ENCODE measurements around the gene CCDC38.
"Not testable (repeated sequence)": the region's sequence is repeated elsewhere in the genome, so short reads cannot be mapped to it uniquely, and the experiment has no call there.

CCDC38 gene

DNA sequence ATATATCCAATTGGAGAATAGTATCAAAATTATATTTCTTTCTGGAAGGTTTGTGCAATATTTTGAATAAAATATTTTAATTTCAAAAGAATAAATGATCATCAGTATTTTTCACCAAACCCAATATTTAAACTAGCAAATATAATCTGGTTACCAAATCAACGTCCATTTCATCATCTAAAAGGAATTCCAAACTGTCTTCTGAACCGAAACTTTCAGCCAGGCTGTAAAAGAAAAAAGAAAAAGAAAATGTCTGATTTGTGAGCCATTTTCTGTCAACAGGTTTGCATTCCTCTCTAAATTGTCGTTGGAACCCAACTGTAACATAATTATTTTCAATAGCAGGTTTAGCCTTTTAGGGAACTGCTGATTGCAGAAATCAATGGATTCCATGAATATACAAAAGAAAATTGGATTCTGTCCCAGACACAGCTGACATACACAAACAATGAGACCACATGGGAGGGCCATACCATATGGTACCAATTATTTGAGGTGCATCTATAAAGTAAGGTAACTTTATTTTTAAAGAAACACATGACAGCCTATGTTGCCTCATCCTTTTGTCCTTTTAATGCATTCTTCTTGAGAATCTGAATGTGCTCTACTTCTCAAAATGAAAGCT lies 61.0 kb downstream of the CCDC38 start:
- DNase-seq: peak; percentile 61

DNA sequence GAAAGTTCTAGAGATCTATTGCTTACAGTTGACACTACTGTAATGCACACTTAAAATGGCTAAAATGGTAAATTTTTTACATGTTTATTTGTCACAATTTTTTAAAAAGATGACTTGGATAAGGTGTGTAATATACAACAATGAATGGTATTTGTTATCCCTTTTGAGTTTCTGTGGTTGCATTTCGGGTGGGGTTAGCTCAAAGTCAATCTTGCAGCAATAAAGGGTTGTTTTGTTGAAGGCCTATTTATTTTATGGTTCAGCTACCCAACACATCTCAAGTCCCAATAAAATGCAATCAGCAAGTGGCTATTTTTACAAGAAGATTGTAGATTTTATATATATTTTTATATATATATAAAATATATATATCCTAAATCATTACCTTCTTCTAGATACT lies 61.5 kb downstream of the CCDC38 start:
- DNase-seq: no peak

DNA sequence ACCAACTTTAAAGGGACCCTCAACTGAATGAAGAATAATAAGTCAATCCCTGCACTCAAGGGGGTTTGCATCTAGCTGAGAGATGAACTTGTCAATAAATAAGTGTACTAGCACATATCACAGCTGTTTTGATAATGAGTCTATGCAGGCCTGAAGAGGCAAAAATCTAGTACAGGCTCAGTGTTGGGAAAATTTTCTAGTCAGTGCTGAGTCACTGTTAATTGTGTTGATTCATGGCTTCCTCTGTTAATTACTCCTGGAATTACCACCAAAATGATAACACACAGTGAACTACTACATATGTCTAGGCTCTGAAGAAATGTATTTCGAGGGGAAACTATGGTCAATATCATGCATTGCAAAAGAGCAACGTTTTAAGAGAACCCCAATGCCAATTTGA lies 64.8 kb downstream of the CCDC38 start:
- no peak for DNase-seq

DNA sequence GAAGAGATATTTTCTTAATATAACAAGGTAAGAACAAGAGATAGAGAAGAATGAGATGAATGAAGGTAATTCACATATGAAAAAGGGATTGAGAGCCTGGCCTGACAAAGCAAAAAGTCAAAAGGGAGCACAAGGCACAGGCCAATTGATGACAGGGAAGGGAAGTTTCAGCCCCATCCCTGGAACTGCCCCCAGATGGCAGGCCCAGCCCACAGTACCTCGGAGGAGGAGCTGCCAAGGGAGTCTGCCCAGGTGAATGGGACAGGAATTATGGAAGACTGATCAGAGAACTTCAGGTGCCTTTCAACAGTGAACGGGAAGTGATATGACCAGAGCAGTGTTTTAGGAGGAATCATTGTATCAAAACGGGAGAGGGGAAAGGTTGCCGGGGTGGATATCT lies 68.0 kb downstream of the CCDC38 start:
- no peak for DNase-seq

DNA sequence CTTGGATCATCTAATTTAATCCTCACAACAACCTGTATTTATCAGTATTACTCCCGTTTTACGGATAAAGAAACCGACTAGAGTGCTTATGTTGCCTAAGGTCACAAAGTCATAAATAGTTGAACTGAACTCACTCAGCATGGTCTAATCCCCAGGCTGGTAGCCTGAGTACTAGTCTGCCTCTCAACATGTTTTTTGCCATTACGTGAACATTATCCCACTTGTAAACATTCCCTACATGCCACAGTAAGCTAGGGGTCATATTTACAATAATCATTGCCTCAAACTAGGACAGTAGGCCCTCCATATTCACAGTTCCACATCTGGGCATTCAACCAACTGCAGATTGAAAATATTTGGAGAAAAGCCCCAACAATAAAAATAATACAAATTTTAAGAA lies 71.5 kb downstream of the CCDC38 start:
- no peak for DNase-seq

DNA sequence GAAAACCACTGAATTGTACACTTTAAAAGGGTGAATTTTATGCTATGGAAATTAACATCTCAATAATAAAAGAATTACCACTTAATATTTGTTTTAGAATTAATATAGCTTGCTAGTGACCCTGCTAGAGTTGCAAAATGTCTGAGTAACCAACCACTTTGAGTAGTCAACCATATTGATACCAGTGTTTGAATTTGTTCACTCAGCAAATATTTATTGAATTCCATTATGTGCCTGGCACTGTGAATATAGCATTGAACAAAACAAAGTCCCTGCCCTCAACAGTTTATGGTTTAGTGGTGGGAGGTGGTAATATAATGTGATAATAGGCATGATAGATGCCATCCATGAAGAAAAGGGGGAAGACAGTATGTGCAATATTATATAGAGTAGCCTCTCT lies 79.1 kb downstream of the CCDC38 start:
- no peak for DNase-seq

DNA sequence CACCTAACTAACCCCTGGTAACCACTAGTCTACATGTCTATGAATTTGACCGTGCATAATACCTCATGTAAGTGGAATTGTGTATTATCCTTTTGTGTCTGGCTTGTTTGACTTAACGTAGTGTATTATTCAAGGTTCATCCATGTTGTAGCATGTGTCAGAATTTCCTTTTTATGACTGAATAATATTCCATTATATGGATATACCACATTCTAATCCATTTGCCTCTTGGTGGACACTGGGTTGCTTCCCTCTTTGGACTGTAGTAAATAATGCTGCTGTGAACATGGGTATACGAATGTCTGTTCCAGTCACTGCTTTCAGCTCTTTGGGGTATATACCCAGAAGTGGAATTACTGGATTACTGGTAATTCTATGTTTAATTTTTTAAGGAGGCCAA lies 80.4 kb downstream of the CCDC38 start:
- no peak for DNase-seq

DNA sequence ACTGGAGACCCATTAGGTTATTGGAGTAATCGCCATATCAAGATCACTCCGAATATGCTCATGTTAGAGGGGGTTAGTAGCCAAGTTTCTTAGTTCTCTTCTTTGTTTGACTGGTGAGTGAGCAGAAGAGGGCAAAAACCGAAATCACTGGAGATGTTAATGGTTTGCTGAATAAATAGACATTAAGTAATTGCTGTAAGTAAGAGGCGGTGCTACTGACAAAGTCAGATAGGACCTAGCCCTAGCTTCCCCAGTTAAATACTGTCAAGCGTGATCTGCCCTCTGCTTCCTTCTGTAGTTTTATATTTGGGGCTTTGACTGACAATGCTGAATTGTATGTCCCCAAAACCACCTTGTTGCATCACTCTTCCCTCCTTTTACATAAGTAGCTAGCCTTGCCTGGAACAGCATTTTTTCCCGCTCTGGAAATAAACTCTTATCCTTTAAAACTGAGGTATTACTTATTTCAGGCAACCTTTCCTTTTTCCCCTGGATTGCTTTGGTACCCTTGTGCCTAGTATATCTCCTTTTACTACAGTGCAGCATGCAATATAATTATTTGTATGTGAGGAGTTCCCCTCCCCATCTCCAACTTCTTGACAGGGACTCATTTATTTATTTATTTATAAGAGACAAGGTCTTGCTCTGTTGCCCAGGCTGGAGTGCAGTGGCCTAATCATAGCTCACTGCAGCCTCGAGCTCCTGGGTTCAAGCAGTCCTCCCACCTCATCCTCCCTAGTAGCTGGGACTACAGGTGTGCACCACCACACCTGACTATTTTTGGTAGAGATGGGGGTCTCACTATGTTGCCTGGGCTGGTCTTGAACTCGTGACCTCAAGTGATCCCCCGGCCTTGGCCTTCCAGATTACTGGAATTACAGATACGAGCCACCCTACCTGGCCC lies 82.2 kb downstream of the CCDC38 start:
- no peak for DNase-seq

DNA sequence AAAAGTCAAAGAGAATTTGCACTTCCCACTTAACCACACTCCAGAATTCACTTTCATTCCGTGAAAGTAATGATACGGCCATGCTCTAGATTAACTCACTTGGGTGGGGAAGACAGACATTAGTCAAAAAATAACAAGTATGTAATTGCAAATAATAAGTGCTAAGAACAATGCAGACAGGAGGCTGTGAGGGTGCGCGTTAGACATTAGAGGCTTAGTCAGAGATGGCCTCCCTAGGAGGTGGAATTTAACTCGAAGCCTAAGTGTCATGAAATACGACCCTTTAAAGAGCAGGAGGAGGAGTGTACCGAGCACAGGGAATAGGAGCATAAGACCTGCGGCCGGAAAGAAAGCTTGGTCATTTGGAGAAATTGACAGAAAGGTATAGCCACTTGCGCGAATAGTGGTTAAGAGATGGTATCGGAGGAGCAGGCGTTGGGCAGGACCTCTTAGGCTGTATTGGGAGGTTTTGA lies 83.0 kb downstream of the CCDC38 start:
- peak; percentile 38 for DNase-seq

DNA sequence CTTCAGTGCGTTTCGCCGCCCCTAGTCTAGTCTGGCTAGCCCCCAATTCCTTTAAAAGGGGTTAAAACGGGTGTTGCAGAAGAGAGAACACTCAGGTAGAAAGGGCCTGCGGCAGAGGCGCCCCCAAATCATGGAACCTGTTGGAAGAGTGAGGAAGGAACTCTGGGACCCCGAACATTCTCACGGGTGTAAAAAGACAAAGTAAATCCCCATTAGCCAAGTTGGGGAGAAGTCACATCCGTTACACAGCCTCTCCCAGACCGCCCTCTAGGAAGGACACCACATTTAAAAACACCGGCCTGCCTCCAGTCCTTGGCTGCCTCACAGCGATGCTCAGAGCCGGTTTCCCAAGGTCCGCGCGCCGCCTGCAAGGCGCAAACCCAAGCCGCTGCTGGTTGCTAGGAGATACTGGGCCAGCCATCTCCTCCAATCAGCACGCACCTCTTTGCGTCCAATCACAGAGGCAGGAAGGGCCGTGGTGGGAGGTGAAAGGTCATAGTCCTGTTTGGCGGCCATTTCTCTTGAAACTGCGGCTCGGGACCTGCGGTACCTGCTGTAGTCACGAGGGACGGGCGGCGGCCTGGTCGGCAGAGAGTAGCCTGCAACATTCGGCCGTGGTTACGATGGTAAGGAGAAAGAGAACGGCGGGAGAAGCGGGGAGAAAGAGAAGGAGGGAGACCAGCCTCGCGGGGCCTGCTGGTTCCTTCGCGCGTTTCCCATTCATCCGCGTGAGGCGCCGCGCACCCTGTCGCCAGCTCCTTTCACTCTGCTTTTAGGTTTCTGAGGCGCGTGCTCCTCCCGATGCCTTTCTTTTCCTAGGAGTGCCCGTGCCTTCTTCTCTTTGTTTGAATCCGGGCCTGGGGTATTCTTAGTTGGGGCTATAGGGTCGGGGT lies 83.7 kb downstream of the CCDC38 start, which contains the start of gene SNRPF:
TSS of gene SNRPF (plus strand) at position 502 of the 893 bp plus-strand sequence. CDS start at position 624, 122 bp downstream.
- DNase-seq: peak; percentile 95

DNA sequence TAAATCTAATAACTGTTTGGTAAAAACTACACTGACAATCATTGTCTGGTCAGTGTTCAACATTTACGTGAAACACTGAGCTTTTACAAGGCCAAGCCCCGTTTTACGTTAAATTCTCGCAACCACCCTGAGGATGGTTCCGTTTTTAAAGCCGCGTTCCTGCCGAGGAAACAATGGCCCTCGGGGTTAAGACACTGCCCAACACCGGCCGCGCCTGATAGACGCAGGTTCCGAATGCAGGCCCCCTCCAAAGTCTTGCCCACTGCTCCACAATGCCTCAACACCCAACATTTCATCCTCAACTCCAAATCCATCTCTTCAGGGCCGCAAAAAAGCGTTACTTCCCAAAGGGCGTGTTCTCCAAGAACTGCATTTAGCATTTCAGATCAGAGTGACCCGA lies 84.6 kb downstream of the CCDC38 start:
- DNase-seq: no peak

DNA sequence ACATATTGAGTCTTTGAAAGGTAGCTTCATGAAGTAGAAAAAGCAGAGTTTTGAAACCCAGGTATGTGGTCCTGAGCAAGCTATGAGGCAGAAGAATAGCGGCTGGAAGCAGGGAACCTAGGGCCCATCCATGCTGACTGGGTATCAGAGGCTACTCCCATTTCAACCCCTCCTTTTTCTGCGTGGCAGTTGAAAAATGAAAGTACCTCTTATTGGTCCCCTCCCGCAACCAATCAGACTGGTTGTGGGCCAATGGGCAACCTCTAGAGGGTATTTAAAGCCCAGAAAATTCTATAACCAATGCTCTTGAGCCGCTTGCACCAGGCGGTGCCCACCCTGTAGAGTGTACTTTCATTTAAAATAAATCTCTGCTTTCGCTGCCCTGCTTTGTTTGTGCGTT lies 85.3 kb downstream of the CCDC38 start:
- DNase-seq: no peak

DNA sequence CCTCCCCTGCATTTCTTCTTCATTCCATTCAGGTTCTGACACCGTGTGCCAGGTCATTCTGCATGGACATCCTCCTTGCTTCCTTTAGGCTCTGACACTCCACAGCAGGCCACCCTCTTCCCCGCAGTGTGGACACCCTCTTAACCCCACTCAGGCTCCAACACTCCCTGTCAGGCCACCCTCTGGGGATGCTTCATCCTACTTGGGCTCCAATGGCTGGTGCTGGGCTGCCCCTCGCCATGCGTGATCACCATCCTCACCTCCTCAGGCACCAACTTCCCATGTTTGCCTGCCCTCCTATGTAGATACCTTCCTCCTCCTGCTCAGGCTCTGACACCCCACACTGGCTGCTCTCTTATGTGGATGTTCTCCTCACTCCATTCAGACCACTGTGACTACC lies 90.3 kb downstream of the CCDC38 start:
- DNase-seq: no peak

DNA sequence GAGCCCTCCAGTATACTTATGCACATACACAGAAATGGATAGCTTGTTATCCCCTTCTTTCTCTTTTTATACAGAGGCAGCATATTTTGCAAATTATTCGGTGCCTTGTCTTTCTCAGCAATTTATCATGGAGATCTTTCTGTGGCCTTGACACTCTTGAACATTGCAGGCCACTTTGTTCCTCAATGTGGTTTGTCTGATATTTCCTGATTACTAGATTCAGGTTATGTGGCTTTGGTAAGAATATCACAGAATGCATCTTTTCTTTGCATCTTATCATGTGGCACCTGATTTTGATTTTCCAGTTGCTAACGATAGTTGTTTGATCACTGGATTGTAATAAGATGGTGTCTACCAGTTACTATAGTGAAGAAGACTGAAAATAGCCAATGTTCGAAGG lies 90.8 kb downstream of the CCDC38 start:
- DNase-seq: no peak

DNA sequence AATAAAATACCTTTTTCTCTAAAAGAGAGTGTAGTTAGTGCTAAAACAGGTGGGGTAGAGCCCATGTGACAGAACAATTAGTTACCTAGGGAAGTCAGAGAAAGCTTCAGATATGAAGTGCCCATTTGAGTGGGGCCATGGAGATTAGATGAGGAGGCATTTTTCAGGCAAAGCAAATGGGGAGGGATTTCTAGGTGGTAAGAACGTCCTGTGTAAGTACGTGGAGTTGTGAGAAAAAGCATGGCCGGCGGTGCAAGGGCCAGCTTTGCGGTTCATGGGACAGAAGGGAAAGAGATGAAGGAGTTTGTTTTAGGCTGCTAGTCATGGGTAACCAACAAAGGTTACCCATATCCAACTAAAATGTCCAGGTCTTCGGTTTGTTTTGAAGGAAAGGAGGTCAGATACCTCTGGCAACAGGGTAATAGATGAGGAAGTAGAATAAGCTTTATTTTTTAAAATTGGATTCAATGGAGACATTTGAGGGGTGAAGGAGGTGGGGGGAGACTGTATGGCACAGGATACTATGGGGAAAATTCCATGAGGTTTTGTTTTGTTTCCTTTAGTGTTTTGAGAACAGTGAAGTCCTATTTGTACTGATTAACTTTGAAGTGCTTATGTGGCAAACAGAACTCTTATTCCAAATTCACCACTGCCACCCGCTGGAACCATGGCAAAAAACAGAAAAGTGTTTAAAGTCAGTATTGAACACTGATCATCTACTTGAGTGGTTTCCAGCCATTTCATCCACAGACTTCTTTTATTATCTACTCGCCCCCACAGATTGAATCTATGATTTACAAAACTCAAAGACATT lies 93.6 kb downstream of the CCDC38 start:
- DNase-seq: peak; percentile 3

DNA sequence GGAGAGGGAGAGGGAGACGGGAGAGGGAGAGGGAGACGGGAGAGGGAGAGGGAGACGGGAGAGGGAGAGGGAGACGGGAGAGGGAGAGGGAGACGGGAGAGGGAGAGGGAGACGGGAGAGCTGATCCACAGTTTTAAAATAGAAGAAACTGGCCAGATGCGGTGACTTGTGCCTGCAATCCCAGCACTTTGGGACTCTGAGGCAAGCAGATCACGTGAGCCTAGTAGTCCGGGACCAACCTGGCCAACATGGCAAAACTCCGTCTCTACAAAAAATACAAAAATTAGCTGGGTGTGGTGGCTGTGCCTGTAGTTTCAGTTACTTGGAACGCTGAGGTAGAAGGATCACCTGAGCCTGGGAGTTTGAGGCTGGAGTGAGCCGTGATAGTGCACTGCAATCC lies 100.0 kb downstream of the CCDC38 start:
- not testable (repeated sequence) for DNase-seq

DNA sequence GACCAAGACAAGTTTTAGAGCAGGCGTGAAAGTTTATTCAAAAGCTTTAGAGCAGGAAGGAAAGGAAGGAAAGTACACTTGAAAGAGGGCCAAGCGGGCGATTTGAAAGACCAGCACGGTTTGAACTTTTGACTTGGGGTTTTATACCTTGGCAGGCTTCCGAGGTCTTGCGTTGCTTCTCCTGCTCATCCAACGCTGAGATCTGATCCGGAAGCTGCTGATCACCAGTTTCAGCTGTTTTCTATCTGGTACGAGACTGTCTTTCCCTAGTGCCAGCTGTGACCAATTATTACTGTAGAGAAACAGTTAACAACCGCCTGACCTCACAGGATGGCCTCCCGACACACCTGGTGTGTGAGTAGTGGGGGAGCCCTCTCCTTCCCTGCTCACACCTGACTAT lies 104.3 kb downstream of the CCDC38 start:
- DNase-seq: peak; percentile 71

DNA sequence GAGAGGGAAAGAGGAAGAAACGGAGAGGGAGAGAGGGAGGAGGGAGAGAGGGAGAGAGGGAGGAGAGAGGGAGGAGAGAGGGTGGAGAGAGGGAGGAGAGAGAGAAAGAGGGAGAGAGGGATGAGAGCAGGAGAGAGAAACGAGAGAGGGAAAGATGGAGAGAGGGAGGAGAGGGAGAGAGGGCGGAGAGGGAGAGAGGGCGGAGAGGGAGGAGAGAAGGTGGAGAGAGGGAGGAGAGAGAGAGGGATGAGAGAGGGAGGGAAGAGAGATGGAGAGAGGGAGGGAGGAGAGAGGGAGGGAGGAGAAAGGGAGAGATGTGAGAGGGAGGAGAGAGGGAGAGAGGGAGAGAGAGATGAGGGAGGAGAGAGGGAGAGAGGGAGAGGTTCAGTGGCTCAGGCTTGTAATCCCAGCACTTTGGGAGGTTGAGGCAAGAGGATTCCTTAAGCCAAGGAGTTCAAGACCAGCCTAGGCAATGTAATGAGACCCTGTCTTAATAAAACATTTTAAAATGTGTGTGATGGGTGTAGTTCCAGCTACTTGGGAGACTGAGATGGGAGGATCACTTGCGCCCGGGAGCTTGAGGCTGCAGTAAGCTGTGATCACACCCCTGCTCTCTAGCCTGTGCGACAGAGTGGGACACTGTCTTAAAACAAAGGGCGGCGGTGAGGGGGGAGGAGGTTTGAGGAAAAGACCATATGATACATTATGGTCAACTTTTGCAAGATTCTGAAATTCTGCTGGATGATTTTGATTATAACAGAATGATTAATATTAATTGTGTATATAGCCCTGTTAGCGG lies 105.0 kb downstream of the CCDC38 start:
- no peak for DNase-seq

DNA sequence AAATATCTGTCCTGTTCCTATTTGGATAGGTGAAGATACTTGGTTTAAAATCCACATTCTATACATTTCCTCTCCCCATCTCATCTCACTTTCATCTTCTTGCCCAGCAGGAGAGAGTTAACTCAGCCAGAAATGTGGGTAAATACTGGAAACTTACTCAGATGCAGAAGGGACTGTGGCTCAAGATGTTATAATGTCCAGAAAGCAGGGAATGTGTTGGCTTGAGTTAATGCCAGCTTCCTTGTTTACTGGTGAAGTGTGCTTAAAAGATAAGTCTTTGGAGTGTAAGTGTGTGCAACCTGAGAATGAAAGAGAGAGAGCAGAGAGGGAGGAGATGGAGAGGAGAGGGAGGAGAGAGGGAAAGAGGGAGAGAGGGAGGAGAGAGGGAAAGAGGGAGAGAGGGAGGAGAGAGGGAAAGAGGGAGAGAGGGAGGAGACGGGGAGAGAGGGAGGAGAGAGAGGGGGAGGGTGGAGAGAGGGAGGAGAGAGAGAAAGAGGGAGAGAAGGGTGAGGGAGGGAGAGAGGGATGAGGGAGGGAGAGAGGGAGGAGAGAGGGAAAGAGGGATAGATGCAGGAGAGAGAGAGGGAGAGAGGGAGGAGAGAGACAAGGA lies 105.7 kb downstream of the CCDC38 start:
- DNase-seq: no peak

DNA sequence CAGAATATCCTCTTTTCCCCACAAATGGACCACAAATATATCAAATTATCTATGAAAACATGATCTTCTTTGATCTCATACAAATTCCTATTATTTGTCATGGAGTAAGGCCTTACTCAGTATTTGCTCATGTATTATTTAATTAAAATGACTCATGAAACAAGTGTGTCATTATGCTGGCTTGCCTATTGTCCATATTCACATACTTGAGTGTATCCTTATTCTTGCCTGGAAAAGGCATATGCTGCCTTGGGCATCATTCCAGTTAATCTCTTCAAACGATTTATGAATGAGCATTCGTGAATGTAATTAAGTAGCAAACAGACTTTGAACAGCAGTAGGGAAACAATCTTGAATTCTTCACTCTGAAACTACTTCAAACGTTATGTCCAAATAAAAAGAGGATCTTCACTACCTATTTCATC lies 106.2 kb downstream of the CCDC38 start:
- DNase-seq: peak; percentile 46

DNA sequence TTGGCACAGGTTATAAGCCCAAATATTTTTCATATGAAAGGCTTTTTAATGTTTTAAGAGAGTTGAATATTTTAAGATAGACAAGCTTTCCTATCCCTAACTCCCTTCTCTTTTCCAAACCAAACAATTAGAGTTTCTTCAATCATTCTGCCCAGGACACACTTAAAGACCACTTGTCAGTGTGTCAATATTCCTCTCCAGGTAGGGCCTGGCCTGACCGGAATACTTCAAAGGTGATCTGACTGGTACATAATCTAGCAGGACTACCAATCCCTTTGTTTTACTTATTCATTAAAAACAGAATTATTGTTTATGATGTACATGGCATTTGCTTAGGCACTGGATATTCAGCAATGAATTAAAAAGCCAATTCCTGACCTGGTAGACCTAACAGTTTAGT lies 107.8 kb downstream of the CCDC38 start:
- DNase-seq: no peak

Measured in NCI-H2171 treated with DMSO at 0.1 percent for 48 hours (cell line).